GM13977 (cell line): ENCODE measurements around the gene CARMIL1.

Experiments used
- DNase-seq: peaks from one replicate; pipeline ENCODE4 v3.0.0; 2012; ENCODE audit warnings: low spot score
- CTCF ChIP-seq: IDR thresholded peaks from 2 replicates; pipeline ENCODE4 v1.5.1; 2012; ENCODE audit warnings: mild to moderate bottlenecking, control low read depth; ENCODE audit not compliant: insufficient read depth; ENCODE audit errors: extremely low read depth, missing control alignments
- in situ Hi-C: fragments of 300-500 bp; cut with MboI; formaldehyde crosslinking; loops from one replicate; pipeline ENCODE4 v1.12.0; 2022; ENCODE audit warnings: low sequenced_read_pairs, low pct_unique_long_range_greater_than_20kb, mixed read lengths, inconsistent platforms; ENCODE audit not compliant: unreplicated experiment

CARMIL1 gene

GRCh38 chr6:25253351-25253750 is 25.8 kb upstream of the CARMIL1 start:
- in situ Hi-C loops = no loop called here
- DNase-seq = no peak
- no peak for TF ChIP-seq CTCF

- DNase-seq = no peak
- in situ Hi-C loops = no loop called here
- no peak for TF ChIP-seq CTCF
Observed at GRCh38 chr6:25254671-25255070, 24.5 kb upstream of the CARMIL1 start.

- in situ Hi-C loops = no loop called here
- TF ChIP-seq CTCF = no peak
- no peak for DNase-seq
Observed at GRCh38 chr6:25257686-25258348, 21.4 kb upstream of the CARMIL1 start.

GRCh38 chr6:25259756-25260155 is 19.4 kb upstream of the CARMIL1 start:
- in situ Hi-C loops = no loop called here
- no peak for TF ChIP-seq CTCF
- no peak for DNase-seq

GRCh38 chr6:25263657-25264056 is 15.5 kb upstream of the CARMIL1 start:
- in situ Hi-C loops = no loop called here
- no peak for TF ChIP-seq CTCF
- DNase-seq = no peak

- no peak for DNase-seq
- no peak for TF ChIP-seq CTCF
- in situ Hi-C loops = no loop called here
Observed at GRCh38 chr6:25266456-25267100, 12.6 kb upstream of the CARMIL1 start.
